Measurements from ENCODE around the gene ASB11.

ASB11 gene

DNA sequence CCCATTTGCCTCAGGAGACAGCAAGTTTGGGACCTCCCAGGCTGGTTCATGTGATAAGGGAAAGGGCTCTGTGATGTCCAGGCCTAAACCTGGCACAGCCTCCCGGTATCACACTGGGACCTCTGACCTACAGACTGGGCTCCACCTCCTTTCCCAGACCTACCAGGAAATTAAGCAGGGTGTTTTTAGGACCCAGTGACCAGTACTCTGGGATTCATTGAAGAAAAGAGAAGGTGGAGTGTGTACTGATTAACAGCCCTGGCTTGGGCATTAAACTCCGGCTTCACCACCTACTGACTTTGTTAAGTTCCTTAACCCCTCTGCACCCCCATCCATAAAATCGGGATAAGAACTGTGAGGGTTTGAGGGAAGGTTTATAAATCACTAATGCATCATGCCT is 74.1 kb downstream of the ASB11 start:
- no peak overlapping the region for H3K27ac ChIP-seq
- H3K36me3 ChIP-seq = no peaks in the 10 kb centered on the region
- no peak for TF ChIP-seq Cebpa-rat (IDR thresholded peaks at IDR 0.05)
- no peaks in the 10 kb centered on the region; the same call in 1 of the 2 replicates for H4K20me1 ChIP-seq
- H3K9me3 ChIP-seq = no peaks in the 10 kb centered on the region
- H3K4me2 ChIP-seq = no peak overlapping the region
- H3K9ac ChIP-seq = no peak overlapping the region
- peaks cover 81% of the 10 kb centered on the region for H3K27me3 ChIP-seq
- no peaks in the 10 kb centered on the region for H3K4me1 ChIP-seq
- H3K4me3 ChIP-seq = no peak overlapping the region

DNA sequence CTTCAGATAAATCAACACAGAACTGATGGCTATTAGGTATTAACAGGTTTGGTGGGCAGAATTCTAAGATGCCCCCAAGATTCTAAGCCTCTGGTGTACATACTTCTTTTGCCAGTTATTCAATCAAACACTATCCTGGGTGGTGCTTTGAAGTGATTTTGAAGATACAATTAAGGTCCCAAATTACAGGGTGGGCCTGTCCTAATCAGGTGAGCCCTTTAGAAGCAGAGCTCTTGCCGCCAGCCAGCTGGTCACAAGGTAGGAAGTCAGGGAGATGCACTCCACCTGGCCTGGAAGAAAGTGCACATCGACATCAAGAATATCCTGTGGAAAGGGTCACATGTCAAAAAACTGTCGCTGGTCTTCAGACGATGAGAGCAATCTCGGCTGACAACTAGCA is 75.0 kb downstream of the ASB11 start:
- no peak for TF ChIP-seq Cebpa-rat (IDR thresholded peaks at IDR 0.05)
- H3K4me2 ChIP-seq = no peak overlapping the region
- no peaks in the 10 kb centered on the region; the same call in 1 of the 2 replicates for H4K20me1 ChIP-seq
- no peak overlapping the region for H3K27ac ChIP-seq
- no peaks in the 10 kb centered on the region for H3K36me3 ChIP-seq
- H3K9ac ChIP-seq = no peak overlapping the region
- H3K9me3 ChIP-seq = no peaks in the 10 kb centered on the region
- no peaks in the 10 kb centered on the region for H3K4me1 ChIP-seq
- H3K4me3 ChIP-seq = no peak overlapping the region
- H3K27me3 ChIP-seq = peaks cover 77% of the 10 kb centered on the region

DNA sequence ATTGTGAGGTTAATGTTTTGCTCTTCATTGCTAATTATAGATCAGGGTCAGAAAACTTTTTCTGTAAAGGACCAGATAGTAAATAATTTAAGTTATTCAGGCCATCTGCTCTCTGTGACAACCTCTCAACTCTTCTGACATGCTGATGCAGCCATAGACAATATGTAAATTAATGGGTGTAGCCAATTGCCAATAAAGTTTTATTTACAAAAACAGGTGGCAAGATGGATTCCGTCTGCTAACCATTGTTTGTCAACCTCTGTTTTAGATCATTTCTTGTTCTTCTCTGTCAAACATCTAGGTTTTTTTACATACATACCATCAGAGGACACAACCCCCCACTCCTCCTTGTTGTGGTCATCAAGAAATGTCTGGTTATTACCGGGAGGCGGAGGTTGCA is 79.3 kb downstream of the ASB11 start:
- Histone ChIP-seq H3K27me3 (peaks cover 73% of the 10 kb centered on the region), H4K20me1 (no peaks in the 10 kb centered on the region), H3K4me1 (no peaks in the 10 kb centered on the region), H3K9me3 (no peaks in the 10 kb centered on the region), H3K4me2 (no peak overlapping the region), H3K36me3 (no peaks in the 10 kb centered on the region), H3K9ac (no peak overlapping the region), H3K27ac (no peak overlapping the region), H3K4me3 (no peak overlapping the region)
- TF ChIP-seq Cebpa-rat (IDR thresholded peaks at IDR 0.05) = no peak

DNA sequence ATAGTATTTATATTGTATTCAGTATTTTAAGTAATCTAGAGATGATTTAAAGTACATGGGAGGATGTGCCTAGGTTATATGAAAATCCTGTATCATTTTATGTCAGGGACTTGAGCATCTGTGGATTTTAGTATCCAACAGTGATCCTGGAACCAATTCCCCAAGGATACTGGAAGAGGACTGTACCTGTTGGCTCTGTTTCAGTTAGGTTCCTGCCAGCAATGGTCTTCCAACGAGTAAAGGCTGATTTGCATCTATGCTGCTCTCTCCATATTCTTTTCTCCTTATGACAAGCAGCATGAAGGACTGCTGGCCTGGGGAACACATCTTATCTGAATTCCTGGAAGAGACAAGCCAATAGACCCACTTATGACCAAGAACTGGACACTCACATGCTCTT is 80.4 kb downstream of the ASB11 start:
- Histone ChIP-seq H3K9me3 (no peaks in the 10 kb centered on the region), H3K27me3 (peaks cover 68% of the 10 kb centered on the region), H3K4me3 (no peak overlapping the region), H4K20me1 (no peaks in the 10 kb centered on the region), H3K27ac (no peak overlapping the region), H3K36me3 (no peaks in the 10 kb centered on the region), H3K9ac (no peak overlapping the region), H3K4me2 (no peak overlapping the region), H3K4me1 (no peaks in the 10 kb centered on the region)
- no peak for TF ChIP-seq Cebpa-rat (IDR thresholded peaks at IDR 0.05)

DNA sequence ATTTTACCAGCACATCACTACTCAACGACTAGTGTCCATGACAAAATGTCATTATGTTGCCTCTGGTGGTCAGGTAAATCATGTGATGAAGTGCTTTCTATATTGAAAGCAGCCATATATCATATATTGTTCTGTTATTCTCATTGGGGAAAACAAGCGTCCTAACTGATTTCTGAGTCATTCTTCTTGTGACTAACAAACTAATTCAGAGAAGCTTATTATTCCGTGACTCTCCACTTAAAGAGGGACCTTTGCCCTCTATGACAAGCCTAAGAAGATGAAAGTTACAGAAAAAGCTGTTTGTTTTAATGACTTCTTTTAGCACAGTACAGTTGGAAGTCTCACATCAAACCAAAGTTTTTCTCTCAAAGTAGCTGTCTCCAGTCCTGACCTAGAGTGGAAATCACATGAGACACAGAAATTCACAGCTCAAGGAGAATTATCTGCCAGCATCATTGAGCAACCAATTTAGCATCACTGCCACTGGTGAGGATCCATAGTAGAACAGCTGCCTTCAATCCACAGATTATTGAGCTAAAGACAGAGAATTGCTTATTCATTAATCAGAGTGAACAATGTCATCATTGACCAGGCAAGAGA is 81.9 kb downstream of the ASB11 start:
- H3K9me3 ChIP-seq = no peaks in the 10 kb centered on the region
- no peaks in the 10 kb centered on the region for H4K20me1 ChIP-seq
- no peak for TF ChIP-seq Cebpa-rat (IDR thresholded peaks at IDR 0.05)
- H3K36me3 ChIP-seq = no peaks in the 10 kb centered on the region
- H3K27me3 ChIP-seq = peaks cover 69% of the 10 kb centered on the region
- no peak overlapping the region for H3K27ac ChIP-seq
- no peak overlapping the region for H3K9ac ChIP-seq
- no peak overlapping the region for H3K4me3 ChIP-seq
- H3K4me1 ChIP-seq = no peaks in the 10 kb centered on the region
- H3K4me2 ChIP-seq = no peak overlapping the region

Measured in BLaER1 (cell line).